Measurements from ENCODE around the gene CAMK1D.

DNA sequence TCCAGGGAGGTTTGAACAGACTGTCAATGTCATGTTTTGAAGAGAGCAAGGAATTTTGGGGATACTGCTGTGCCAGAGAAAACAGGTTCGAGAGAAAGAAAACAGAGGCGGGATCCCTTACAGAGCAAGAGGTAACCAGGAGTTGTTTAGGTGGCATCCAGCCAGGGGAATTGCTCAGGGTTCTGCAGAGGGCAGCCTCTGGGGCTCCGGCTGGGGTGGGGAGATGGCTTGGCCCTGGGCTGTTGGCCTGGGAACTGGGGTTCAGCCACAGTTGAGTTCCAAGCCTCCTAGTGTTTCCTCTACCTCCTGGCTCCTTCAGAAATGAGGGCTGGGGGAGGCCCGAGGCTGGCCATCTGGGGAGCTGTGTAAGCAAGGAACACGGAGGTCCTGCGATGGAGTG is 68.0 kb downstream of the CAMK1D start:
- no peak for TF ChIP-seq EP300 (IDR thresholded peaks at IDR 0.05)
- TF ChIP-seq POLR2A (IDR thresholded peaks at IDR 0.05), result no peak
- TF ChIP-seq, protein P1, sequence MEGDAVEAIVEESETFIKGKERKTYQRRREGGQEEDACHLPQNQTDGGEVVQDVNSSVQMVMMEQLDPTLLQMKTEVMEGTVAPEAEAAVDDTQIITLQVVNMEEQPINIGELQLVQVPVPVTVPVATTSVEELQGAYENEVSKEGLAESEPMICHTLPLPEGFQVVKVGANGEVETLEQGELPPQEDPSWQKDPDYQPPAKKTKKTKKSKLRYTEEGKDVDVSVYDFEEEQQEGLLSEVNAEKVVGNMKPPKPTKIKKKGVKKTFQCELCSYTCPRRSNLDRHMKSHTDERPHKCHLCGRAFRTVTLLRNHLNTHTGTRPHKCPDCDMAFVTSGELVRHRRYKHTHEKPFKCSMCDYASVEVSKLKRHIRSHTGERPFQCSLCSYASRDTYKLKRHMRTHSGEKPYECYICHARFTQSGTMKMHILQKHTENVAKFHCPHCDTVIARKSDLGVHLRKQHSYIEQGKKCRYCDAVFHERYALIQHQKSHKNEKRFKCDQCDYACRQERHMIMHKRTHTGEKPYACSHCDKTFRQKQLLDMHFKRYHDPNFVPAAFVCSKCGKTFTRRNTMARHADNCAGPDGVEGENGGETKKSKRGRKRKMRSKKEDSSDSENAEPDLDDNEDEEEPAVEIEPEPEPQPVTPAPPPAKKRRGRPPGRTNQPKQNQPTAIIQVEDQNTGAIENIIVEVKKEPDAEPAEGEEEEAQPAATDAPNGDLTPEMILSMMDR (IDR thresholded peaks at IDR 0.05), result no peak

All from stomach (tissue), 4 donors.